Uterus (tissue), 2 donors: ENCODE measurements around the gene EIF3B.

ENCODE experiments used
- POLR2A ChIP-seq, 2 donors: fragments of 450-650 bp; IDR thresholded peaks; one replicate each; pipeline ENCODE4 v1.6.1; 2016; ENCODE audit warnings: antibody characterized with exemption in 2 of 2, mild to moderate bottlenecking in 1 of 2, moderate library complexity in 1 of 2
- TF ChIP-seq, protein P1 (sequence below), 4 experiments: fragments of 200-600 bp in 2 of 4; fragments of 450-650 bp in 2 of 4; sonication (generic) in 2 of 4; IDR thresholded peaks; one replicate each; pipeline ENCODE4 v1.5.1; 2016 to 2019; ENCODE audit warnings: antibody characterized with exemption in 4 of 4, mild to moderate bottlenecking in 2 of 4, moderate library complexity in 1 of 4

DNA sequence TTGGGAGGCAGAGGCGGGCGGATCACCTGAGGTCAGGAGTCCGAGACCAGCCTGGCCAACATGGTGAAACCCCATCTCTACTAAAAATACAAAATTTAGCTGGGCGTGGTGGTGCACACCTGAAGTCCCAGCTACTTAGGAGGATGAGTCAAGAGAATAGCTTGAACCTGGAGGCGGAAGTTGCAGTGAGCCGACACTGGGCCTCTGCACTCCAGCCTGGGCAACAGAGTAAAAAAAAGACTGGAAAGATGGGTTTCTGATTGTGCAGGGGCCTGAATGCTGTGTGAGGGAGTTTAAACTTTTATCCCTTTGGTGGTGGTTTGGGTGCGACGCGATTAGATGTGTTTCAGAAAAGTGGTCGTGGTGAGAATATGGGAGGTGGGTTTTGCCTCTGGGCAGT is 50.6 kb downstream of the EIF3B start:
- TF ChIP-seq, protein P1, sequence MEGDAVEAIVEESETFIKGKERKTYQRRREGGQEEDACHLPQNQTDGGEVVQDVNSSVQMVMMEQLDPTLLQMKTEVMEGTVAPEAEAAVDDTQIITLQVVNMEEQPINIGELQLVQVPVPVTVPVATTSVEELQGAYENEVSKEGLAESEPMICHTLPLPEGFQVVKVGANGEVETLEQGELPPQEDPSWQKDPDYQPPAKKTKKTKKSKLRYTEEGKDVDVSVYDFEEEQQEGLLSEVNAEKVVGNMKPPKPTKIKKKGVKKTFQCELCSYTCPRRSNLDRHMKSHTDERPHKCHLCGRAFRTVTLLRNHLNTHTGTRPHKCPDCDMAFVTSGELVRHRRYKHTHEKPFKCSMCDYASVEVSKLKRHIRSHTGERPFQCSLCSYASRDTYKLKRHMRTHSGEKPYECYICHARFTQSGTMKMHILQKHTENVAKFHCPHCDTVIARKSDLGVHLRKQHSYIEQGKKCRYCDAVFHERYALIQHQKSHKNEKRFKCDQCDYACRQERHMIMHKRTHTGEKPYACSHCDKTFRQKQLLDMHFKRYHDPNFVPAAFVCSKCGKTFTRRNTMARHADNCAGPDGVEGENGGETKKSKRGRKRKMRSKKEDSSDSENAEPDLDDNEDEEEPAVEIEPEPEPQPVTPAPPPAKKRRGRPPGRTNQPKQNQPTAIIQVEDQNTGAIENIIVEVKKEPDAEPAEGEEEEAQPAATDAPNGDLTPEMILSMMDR (IDR thresholded peaks at IDR 0.05), result no peak
- no peak for TF ChIP-seq POLR2A (IDR thresholded peaks at IDR 0.05)
